ENCODE measurements around the gene KASH5.

KASH5 gene

GRCh38 chr19:49363268-49364082, 24.6 kb upstream of the KASH5 start, which contains the start of gene DKKL1:
Gene DKKL1 (plus strand): TSS chr19:49363877. CDS start chr19:49363999, 122 bp downstream.
- TF ChIP-seq, protein P1, sequence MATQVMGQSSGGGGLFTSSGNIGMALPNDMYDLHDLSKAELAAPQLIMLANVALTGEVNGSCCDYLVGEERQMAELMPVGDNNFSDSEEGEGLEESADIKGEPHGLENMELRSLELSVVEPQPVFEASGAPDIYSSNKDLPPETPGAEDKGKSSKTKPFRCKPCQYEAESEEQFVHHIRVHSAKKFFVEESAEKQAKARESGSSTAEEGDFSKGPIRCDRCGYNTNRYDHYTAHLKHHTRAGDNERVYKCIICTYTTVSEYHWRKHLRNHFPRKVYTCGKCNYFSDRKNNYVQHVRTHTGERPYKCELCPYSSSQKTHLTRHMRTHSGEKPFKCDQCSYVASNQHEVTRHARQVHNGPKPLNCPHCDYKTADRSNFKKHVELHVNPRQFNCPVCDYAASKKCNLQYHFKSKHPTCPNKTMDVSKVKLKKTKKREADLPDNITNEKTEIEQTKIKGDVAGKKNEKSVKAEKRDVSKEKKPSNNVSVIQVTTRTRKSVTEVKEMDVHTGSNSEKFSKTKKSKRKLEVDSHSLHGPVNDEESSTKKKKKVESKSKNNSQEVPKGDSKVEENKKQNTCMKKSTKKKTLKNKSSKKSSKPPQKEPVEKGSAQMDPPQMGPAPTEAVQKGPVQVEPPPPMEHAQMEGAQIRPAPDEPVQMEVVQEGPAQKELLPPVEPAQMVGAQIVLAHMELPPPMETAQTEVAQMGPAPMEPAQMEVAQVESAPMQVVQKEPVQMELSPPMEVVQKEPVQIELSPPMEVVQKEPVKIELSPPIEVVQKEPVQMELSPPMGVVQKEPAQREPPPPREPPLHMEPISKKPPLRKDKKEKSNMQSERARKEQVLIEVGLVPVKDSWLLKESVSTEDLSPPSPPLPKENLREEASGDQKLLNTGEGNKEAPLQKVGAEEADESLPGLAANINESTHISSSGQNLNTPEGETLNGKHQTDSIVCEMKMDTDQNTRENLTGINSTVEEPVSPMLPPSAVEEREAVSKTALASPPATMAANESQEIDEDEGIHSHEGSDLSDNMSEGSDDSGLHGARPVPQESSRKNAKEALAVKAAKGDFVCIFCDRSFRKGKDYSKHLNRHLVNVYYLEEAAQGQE (IDR thresholded peaks at IDR 0.05; ENCODE audit: insufficient replicate concordance, low read depth): no peak
- TF ChIP-seq POLR2AphosphoS5 (IDR thresholded peaks at IDR 0.05; ENCODE audit: low read depth): no peak
- no peak for TF ChIP-seq GABPA (IDR thresholded peaks at IDR 0.05; ENCODE audit: low read depth)
- no peak for TF ChIP-seq SPI1 (IDR thresholded peaks at IDR 0.05; ENCODE audit: borderline replicate concordance, low read depth)
- TF ChIP-seq CTCF (IDR thresholded peaks at IDR 0.05; ENCODE audit: insufficient read depth, low read length): no peak
- Histone ChIP-seq H3K27ac (replicated peaks) (no peak within 1 kb of the TSS), H3K27me3 (ENCODE audit: insufficient read depth, poor library complexity, severe bottlenecking) (peaks cover 26% of the 10 kb centered on the region), H3K4me3 (replicated peaks; ENCODE audit: insufficient read depth, low read length) (no peak within 1 kb of the TSS; the same call in 1 of the 2 replicates)
- peak in 1 of 2 experiments; percentile 55 for DNase-seq (ENCODE audit: low read depth in 1 of 2, low spot score in 1 of 2)

GRCh38 chr19:49364083-49364737, 23.8 kb upstream of the KASH5 start:
- TF ChIP-seq GABPA (IDR thresholded peaks at IDR 0.05; ENCODE audit: low read depth) (no peak), POLR2AphosphoS5 (IDR thresholded peaks at IDR 0.05; ENCODE audit: low read depth) (no peak), CTCF (IDR thresholded peaks at IDR 0.05; ENCODE audit: insufficient read depth, low read length) (no peak), SPI1 (IDR thresholded peaks at IDR 0.05; ENCODE audit: borderline replicate concordance, low read depth) (no peak)
- TF ChIP-seq, protein P1 (IDR thresholded peaks at IDR 0.05; ENCODE audit: insufficient replicate concordance, low read depth): no peak
- Histone ChIP-seq H3K4me3 (replicated peaks; ENCODE audit: insufficient read depth, low read length) (no peak overlapping the region), H3K27ac (replicated peaks) (no peak overlapping the region), H3K27me3 (ENCODE audit: insufficient read depth, poor library complexity, severe bottlenecking) (peaks cover 26% of the 10 kb centered on the region)
- DNase-seq (ENCODE audit: low read depth in 1 of 2, low spot score in 1 of 2): no peak

GRCh38 chr19:49366110-49366509, 21.9 kb upstream of the KASH5 start:
- no peak overlapping the region for H3K27ac ChIP-seq (replicated peaks)
- H3K4me3 ChIP-seq (replicated peaks; ENCODE audit: insufficient read depth, low read length): no peak overlapping the region
- DNase-seq (ENCODE audit: low read depth in 1 of 2, low spot score in 1 of 2): no peak
- TF ChIP-seq GABPA (IDR thresholded peaks at IDR 0.05; ENCODE audit: low read depth): no peak
- peak; percentile 9; the same call in 1 of the 2 replicates for TF ChIP-seq SPI1 (IDR thresholded peaks at IDR 0.05; ENCODE audit: borderline replicate concordance, low read depth)
- peaks cover 26% of the 10 kb centered on the region for H3K27me3 ChIP-seq (ENCODE audit: insufficient read depth, poor library complexity, severe bottlenecking)

DNA sequence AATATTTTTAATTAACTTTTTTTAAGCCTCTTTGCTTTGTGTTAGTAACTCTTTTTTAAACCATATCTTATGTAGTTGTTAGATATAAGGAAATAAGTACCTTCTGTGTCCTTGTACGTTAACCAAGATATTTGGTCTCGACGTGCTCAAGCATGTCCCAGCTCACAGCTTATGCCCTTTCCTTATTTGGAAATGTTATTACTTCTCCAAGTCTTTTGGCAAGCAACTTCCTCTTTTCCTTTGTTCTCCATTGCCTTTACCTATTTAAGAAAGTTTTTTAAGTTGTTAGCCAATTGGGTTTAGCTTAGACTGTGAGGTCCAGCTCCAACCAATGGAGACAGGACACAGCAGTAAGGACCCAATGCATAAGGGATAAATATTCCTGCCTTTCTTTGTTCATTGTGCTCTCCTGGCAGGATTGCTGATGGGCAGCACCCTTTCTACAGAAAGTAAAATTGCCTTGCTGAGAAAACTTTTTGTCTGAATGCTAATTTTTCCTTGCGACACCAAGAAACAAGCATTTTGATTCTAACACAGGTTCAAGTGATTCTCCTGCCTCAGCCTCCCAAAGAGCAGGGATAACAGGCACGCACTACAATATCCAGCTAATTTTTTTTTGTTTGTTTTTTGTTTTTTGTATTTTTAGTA, 19.2 kb upstream of the KASH5 start:
- H3K27me3 ChIP-seq (ENCODE audit: insufficient read depth, poor library complexity, severe bottlenecking): peaks cover under 1% of the 10 kb centered on the region
- H3K27ac ChIP-seq (replicated peaks): no peak overlapping the region
- no peak overlapping the region for H3K4me3 ChIP-seq (replicated peaks; ENCODE audit: insufficient read depth, low read length)
- TF ChIP-seq SPI1 (IDR thresholded peaks at IDR 0.05; ENCODE audit: borderline replicate concordance, low read depth): 0 out of 2 replicates have a peak, but pooled peaks have one; percentile 26
- TF ChIP-seq, protein P1 (IDR thresholded peaks at IDR 0.05; ENCODE audit: insufficient replicate concordance, low read depth): no peak
- DNase-seq (ENCODE audit: low read depth in 1 of 2, low spot score in 1 of 2): peak in 1 of 2 experiments; percentile 14
